Esophagus squamous epithelium (tissue), 5 donors: ENCODE data around the gene PRKG1. TPM values are rescaled to one million over a fixed set of nuclear protein-coding genes. Genes with fewer than 3 reads are reported as not detected.
"Not testable (repeated sequence)": the region's sequence is repeated elsewhere in the genome, so short reads cannot be mapped to it uniquely, and the experiment has no call there.

ENCODE experiments used
- DNase-seq: peaks from one replicate; lab custom pipeline; 2025; lab: John Stamatoyannopoulos, UW
- H3K27ac ChIP-seq, 4 donors: fragments of 200-600 bp; sonication (generic); one replicate each; pipeline ENCODE4 v1.5.1; 2016 to 2019; ENCODE audit warnings: mild to moderate bottlenecking in 1 of 4
- H3K27me3 ChIP-seq, 4 donors: fragments of 200-600 bp; sonication (generic); 1 replicate in 3 of 4; 2 replicates in 1 of 4; pipeline versions ENCODE4 v1.5.1 to v1.6.0; 2017 to 2021; ENCODE audit warnings: antibody characterized with exemption in 1 of 4
- H3K36me3 ChIP-seq, 3 donors: fragments of 200-600 bp; sonication (generic); one replicate each; pipeline ENCODE4 v1.5.1; 2016 to 2019
- H3K4me1 ChIP-seq, 3 donors: fragments of 200-600 bp; sonication (generic); one replicate each; pipeline ENCODE4 v1.5.1; 2017 to 2019
- H3K4me3 ChIP-seq, 4 donors: fragments of 200-600 bp; sonication (generic); 1 replicate in 3 of 4; 2 replicates in 1 of 4; pipeline ENCODE4 v1.5.1; 2016 to 2019; ENCODE audit warnings: mild to moderate bottlenecking in 2 of 4, moderate library complexity in 1 of 4
- H3K9me3 ChIP-seq, 3 donors: fragments of 200-600 bp; sonication (generic); one replicate each; pipeline ENCODE4 v1.5.1; 2016 to 2019
- POLR2A ChIP-seq, 4 donors: fragments of 450-650 bp; IDR thresholded peaks; one replicate each; pipeline ENCODE4 v1.6.1; 2017; ENCODE audit warnings: antibody characterized with exemption in 4 of 4, mild to moderate bottlenecking in 4 of 4, moderate library complexity in 3 of 4
- WGBS, 2 donors: methylation state at CpG; one replicate each; pipeline ENCODE4 v1.1.5; 2018; 5-methylcytosine and 5-hydroxymethylcytosine counted together
- intact Hi-C: fragments of 100-400 bp; cut with DNase I; formaldehyde crosslinking; loops from one replicate; pipeline ENCODE4 v1.15.0; 2022
- total RNA-seq, 4 donors: library from RNA; depleted of rRNA; stranded (reverse); fragments of >200 nt; gene quantifications; one replicate each; pipeline ENCODE4 v1.1.0, GENCODE V29; 2016
- TF ChIP-seq, protein P1 (sequence below), 6 experiments: fragments of 450-650 bp in 4 of 6; fragments of 200-600 bp in 2 of 6; sonication (generic) in 2 of 6; IDR thresholded peaks; one replicate each; pipeline ENCODE4 v1.5.1; 2016 to 2019; ENCODE audit warnings: antibody characterized with exemption in 6 of 6, mild to moderate bottlenecking in 4 of 6, moderate library complexity in 4 of 6
- donor health status: DM: yes; HTN: yes; CAD: no.

The PRKG1 gene
- total RNA-seq, 4 donors from 2014 or later, result 2.0 to 10.9 (median 3.8) TPM

DNA sequence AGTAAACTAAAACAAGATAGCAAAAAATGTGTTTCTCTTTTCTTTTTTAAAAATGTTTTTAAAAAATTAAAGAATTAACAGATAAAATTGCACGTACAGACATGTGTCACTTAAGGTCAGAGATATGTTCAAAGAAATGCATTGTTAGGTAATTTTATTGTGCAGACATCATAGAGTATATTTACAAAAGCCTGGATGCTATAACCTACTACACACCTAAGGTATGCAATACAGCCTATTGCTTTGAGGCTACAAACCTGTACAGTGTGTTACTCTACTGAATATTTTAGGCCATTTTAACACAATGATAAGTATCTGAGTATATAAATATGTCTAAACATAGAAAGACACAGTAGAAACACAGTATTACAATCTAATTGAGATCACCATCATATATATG is 253.1 kb downstream of the PRKG1 start:
- Histone ChIP-seq H3K27me3 (no peaks in the 10 kb centered on the region), H3K4me1 (no peaks in the 10 kb centered on the region), H3K9me3 (no peaks in the 10 kb centered on the region), H3K36me3 (no peaks in the 10 kb centered on the region), H3K4me3 (no peak overlapping the region), H3K27ac (no peak overlapping the region)
- DNase-seq, result no peak
- intact Hi-C loops, result no loop called here
- TF ChIP-seq, protein P1, sequence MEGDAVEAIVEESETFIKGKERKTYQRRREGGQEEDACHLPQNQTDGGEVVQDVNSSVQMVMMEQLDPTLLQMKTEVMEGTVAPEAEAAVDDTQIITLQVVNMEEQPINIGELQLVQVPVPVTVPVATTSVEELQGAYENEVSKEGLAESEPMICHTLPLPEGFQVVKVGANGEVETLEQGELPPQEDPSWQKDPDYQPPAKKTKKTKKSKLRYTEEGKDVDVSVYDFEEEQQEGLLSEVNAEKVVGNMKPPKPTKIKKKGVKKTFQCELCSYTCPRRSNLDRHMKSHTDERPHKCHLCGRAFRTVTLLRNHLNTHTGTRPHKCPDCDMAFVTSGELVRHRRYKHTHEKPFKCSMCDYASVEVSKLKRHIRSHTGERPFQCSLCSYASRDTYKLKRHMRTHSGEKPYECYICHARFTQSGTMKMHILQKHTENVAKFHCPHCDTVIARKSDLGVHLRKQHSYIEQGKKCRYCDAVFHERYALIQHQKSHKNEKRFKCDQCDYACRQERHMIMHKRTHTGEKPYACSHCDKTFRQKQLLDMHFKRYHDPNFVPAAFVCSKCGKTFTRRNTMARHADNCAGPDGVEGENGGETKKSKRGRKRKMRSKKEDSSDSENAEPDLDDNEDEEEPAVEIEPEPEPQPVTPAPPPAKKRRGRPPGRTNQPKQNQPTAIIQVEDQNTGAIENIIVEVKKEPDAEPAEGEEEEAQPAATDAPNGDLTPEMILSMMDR (IDR thresholded peaks at IDR 0.05), result no peak
- TF ChIP-seq POLR2A (IDR thresholded peaks at IDR 0.05), result no peak
- WGBS, 2 donors, result 75 to 86% methylated on average over 1 of the region's 1 CpG

GRCh38 chr10:51340366-51340765 is 266.1 kb downstream of the PRKG1 start:
- intact Hi-C loops, result no loop called here
- no peak for DNase-seq
- TF ChIP-seq, protein P1 (IDR thresholded peaks at IDR 0.05), result no peak
- TF ChIP-seq POLR2A (IDR thresholded peaks at IDR 0.05), result no peak
- H3K36me3 ChIP-seq, result no peaks in the 10 kb centered on the region
- WGBS, 2 donors, result 92 to 95% methylated on average over 1 of the region's 1 CpG
- H3K4me3 ChIP-seq, result no peak overlapping the region
- H3K9me3 ChIP-seq, result no peaks in the 10 kb centered on the region
- no peaks in the 10 kb centered on the region for H3K27me3 ChIP-seq
- H3K27ac ChIP-seq, result no peak overlapping the region
- peaks cover 0 to 4% (median 0%) of the 10 kb centered on the region in 3 donors for H3K4me1 ChIP-seq

- H3K4me3 ChIP-seq, result no peak overlapping the region
- TF ChIP-seq, protein P1 (IDR thresholded peaks at IDR 0.05), result no peak
- no peak for TF ChIP-seq POLR2A (IDR thresholded peaks at IDR 0.05)
- WGBS, 2 donors, result 56 to 69% methylated on average over 4 of the region's 4 CpGs
- peaks cover 0 to 4% (median 0%) of the 10 kb centered on the region in 3 donors for H3K4me1 ChIP-seq
- no peaks in the 10 kb centered on the region for H3K36me3 ChIP-seq
- no peaks in the 10 kb centered on the region for H3K9me3 ChIP-seq
- DNase-seq, result no peak
- intact Hi-C loops, result no loop called here
- no peak overlapping the region for H3K27ac ChIP-seq
- H3K27me3 ChIP-seq, result no peaks in the 10 kb centered on the region
These were observed 266.7 kb downstream of the PRKG1 start for GRCh38 chr10:51340845-51341610.

DNA sequence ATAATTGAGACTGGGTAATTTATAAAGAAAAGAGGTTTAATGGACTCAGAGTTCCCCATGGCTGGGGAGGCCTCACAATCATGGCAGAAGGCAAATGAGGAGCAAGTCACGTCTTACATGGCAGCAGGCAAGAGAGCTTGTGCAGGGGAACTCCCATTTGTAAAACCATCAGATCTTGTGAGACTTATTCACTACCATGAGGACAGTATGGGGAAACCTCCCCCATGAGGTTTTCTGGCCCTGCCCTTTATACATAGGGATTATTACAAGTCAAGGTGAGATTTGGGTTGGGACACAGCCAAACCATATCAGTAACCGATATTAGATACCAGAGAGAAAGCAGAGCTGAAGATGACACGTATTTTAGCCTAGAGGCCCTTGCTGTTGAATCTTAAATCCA is 267.5 kb downstream of the PRKG1 start:
- H3K36me3 ChIP-seq, H3K27me3 ChIP-seq, H3K27ac ChIP-seq, intact Hi-C loops, DNase-seq, H3K4me1 ChIP-seq, H3K4me3 ChIP-seq, H3K9me3 ChIP-seq: not testable (repeated sequence)
- WGBS, 2 donors, result 72 to 87% methylated on average over 3 of the region's 3 CpGs

DNA sequence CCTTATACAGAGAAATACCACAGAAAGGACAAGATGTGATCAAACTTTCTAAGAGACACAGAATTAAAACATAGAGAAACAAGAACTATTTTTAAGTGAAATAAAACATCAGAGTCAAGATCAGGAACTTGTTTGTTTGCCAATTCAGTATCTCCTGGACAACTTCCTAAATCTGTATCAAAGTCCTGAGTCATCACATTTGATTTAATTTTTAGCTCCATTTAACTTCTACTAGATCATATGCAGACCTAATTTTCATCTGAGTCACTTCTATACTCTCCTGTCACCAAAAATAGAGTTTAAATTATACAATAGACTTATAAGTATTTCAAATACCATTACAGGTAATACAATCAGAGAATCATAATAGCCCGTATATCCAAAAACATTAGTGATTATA is 268.1 kb downstream of the PRKG1 start:
- H3K27me3 ChIP-seq, result no peaks in the 10 kb centered on the region
- no peaks in the 10 kb centered on the region for H3K9me3 ChIP-seq
- H3K4me3 ChIP-seq, result no peak overlapping the region
- H3K4me1 ChIP-seq, result peaks cover 0 to 4% (median 0%) of the 10 kb centered on the region in 3 donors
- no peaks in the 10 kb centered on the region for H3K36me3 ChIP-seq
- intact Hi-C loops, result no loop called here
- no peak for TF ChIP-seq POLR2A (IDR thresholded peaks at IDR 0.05)
- WGBS, 2 donors, result 86 to 95% methylated on average over 1 of the region's 1 CpG
- DNase-seq, result no peak
- H3K27ac ChIP-seq, result no peak overlapping the region

DNA sequence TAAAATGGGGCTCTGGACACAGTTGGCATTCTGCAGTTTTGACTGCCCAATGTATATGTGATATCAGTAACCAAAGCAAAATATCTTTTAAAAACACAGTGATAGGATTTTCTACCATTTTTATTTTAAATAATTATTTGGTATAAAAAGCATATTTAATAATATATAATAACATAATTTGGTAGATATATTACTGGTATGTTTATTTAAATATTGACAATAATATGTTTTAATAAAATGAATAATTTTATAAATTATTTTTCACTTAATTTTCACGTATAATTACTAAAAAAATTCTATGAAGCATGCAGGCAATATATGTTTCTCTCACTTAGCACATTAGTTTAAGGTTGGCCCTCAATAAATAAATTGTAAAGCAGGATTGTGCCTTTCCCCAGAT is 269.1 kb downstream of the PRKG1 start:
- Histone ChIP-seq H3K9me3 (no peaks in the 10 kb centered on the region), H3K27me3 (no peaks in the 10 kb centered on the region), H3K27ac (no peak overlapping the region), H3K4me3 (no peak overlapping the region), H3K36me3 (no peaks in the 10 kb centered on the region), H3K4me1 (peaks cover 0 to 4% (median 0%) of the 10 kb centered on the region in 3 donors)
- TF ChIP-seq, protein P1 (IDR thresholded peaks at IDR 0.05), result no peak
- no peak for TF ChIP-seq POLR2A (IDR thresholded peaks at IDR 0.05)
- 74 to 89% methylated on average over 1 of the region's 1 CpG for WGBS, 2 donors
- intact Hi-C loops, result no loop called here
- no peak for DNase-seq
